DMS 273 (cell line): ENCODE measurements around the gene ABHD15.

Experiments
- DNase-seq: peaks from one replicate; lab custom pipeline; 2025; ENCODE audit not compliant: unreplicated experiment; lab: John Stamatoyannopoulos, UW

The ABHD15 gene

DNA sequence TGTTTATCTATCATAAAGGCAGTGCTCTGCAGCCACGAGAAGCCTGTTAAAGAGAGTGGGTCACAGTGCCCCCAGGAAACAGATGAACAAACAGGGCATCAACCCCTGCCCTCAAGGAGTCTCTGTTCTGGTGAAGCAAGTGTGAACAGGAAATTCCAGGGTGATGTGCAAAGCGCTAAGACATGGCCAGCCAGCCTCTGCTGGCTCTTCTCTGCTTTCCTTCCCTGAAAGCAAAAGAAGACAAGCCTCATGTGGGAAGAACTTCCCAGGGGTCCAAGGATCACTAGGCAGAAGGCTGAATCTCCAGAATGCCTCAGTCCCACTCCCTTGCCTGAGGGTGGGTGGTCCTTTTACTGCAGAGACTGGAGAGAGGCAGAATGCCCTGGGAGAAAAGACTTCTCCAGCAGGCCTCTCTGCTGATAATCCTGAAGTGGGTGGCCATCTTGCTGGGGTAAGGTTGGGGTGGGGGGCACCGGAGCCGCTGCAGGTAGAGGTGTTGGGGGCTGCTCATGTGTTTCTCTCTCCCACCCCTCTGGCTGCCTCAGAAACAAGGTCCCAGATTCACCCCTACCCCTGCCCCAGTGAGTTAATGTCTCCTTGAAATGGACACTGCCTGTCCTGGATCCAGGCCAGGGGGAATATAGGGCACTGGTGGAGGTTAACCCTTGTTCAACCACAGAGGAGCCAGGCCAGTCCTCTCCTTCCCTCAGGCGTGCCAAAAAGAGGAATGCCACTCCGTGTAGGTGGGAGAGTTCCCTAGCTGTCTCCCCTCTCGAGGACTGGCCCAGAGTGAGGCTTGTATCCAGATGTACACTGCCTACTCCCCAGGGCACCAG is 28.5 kb upstream of the ABHD15 start:
- no peak for DNase-seq

GRCh38 chr17:29594519-29595090 is 27.8 kb upstream of the ABHD15 start:
- no peak for DNase-seq

DNA sequence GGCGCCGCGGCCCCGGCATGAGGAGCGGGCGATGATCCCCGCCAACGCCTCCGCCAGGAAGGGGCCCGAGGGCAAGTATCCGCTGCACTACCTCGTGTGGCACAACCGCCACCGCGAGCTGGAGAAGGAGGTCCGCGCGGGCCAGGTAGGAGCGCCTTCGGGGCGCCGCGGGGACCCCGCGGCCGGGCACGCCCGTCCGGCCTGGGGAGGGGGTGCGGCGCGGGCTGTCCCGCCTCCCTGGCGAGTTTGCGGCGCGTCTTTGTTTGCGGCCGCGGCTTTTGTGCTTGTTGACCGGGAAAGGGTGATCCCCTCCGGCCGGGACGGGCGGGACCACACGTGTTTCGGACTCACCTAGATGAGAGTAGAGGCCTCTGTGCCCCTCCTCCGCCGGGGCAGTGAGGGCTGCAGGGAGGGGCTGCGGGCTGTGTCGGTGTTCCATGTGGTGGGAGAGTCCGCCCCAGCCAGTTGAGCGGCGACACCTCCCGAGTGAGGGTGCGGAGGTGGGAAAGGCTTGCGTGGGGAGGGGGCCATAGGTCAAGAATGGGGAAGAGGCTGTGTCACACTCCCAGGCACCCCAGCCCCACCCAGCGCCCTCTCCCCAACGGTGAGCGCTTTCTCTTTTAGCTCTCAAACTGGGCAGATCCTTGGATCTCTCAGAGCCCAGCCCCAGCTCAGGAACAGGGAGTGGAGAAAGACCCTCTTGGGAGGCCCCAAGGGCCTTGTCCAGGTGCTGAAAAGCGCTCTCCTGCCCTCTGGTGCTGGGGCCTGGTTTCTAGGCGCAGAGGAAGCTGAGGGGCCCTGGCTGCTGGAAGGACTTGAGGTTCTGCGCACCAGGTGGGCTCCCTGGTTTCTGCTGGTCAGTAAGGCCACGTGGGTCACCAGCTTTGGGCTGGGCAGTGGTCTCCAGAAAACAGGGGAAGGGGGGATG is 27.0 kb upstream of the ABHD15 start:
- peak; percentile 76 for DNase-seq

DNA sequence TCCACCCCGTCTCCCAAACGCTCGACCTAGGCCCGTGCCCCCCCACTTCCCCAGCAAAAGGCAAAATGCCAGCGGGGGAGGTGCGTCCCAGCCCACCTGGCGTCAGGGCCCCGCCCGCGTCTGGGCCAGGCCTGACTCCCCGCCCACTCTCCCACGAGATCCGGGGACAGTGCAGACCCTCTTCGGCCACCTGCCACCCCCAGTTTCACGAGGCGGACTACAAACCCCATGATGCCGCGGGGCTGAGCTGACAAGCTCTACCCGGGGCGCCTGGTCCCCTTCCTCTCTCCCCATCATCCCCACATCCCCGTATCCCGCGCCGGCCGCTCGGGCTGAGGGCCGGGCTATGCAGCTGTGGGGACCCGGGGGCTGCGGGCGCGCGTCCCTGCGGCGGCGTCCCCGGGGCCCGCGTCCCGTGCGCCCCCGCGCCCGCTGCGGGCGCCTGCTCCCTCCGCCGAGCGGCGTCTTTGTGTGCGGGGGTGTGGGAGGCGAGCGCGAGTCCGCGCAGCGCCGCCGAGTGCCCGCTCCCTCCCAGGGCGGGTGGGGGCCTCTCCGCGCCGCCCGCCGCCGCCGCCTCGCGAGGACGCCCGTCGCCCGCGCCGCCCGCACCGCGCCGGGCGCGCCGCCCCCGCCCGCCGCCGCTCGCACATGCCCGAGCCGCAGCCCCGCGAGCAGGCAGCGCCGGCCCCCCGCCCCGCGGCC is 26.2 kb upstream of the ABHD15 start, which contains the start of gene ANKRD13B:
ANKRD13B (plus strand) TSS at position 283 of the 702 bp plus-strand sequence. CDS start 490 bp downstream, outside the sequence.
- peak; percentile 92 for DNase-seq

DNA sequence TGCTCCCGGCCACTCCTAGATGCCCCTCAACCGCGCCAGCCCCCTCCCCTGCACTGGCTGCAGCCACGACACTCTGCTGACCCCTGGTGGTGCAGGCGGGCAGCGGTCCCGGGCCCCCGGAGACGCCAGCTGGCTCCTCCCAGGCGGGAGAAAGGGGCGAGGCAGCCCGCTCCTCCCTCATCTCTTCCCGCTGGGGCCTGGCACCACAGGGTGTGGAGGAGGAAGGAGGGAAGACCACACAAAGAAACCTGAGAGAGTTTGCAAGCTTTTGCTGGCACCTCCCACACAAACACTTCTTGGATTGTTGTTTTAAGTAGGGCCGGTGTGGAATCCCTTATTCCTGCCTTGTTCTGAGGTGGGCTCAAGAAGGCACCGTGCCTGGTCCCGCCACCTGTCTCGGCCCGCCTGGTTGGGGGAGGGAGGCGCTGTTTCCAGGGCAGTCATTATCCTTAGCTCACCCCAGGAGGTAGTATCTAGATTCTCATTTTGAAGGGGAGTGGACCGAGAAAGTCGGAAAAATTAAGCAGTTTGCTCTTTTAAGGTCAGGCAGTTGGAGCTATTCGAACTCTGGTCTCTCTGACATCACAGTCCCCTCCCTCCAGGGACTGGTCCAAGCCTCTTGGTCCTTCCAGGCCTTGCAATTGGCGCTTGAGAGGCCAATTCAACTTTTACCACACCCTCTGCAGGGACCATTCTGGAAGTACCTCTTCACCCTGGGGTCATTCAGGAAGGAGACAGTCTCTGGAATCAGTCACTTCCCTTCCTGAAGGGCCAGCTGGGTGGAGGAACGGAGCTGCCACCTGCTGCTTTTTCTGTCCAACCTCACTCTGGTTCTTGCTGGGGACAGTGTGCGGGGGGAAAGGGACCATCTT is 25.1 kb upstream of the ABHD15 start:
- peak; percentile 98 for DNase-seq

- DNase-seq: peak; percentile 94
These were observed 24.4 kb upstream of the ABHD15 start for GRCh38 chr17:29591146-29591736.

GRCh38 chr17:29590411-29591145 is 23.7 kb upstream of the ABHD15 start:
- DNase-seq: peak; percentile 93

DNA sequence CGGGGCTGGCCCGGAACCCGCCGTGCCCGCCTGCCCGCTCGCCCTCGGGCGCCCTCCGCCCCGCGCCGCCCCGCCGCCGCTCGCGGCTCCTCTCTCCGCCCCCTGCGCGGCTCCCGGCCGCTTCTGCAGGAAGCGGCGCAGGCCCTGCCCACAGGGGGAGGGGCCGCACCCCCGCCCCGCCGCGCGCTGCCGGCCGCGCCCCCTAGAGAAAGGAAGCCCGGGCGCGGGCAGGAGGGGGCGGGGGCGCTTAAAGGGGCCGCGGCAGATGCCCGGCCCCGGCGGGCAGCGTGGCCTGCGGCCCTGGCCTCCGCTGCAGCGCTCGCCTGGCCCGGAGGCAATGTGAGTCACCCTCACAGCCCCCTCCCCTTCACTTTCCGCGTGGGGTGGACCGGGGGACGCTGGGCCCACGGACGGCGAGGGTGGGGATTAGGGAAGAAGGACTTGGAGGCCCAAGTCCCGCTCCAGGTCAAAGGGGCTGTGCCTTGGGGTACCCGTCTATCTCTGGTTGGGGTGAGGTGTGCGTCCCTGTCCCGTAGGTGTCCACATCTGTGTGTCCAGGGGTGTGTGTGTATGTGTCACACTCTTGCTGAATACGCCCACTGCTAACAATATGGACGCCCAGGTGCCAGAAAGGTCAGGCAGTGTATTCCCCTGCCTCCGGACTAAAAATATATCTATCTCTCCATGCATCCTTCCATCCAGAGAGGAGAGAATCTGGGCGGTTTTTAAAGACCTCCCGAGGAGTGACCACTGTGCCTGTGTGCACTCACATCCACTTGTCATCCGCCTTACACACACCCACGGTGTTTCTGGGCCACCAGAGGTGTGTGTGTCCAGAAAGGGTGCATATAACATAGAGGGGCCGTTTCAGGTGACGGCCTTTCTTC is 22.9 kb upstream of the ABHD15 start, which contains the start of gene GIT1:
GIT1 (minus strand) TSS at position 125 of the 887 bp plus-strand sequence. CDS start 270 bp downstream, outside the sequence.
- DNase-seq: peak; percentile 96

- DNase-seq: peak; percentile 80
These were observed 21.9 kb upstream of the ABHD15 start for GRCh38 chr17:29588562-29589411.

DNA sequence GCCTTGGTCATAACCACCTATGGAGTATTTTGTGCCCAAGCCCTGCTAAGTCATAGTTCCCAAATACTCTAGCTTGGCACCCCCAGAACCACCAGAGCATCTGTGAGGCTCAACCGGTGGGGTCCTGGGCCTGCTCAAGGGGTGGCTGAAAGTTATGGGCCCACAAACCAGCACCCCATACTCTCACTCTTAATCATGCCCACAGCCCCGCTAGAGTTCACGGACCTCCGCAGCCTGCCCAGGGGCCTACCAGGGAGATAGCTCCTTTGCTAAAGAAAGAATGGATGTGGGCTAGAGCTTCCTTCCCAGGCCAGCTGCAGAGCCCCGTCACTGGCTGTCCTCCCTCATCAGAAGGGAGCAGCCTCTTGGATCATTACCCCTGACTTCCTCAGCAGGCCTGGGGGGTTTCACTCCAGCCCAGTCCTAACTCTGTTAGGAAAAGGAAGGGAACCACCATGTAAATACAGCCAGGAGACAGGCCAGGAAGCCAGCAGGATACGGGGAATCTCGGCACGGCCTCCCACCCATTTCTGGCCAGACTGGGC is 21.3 kb upstream of the ABHD15 start:
- DNase-seq: no peak

DNA sequence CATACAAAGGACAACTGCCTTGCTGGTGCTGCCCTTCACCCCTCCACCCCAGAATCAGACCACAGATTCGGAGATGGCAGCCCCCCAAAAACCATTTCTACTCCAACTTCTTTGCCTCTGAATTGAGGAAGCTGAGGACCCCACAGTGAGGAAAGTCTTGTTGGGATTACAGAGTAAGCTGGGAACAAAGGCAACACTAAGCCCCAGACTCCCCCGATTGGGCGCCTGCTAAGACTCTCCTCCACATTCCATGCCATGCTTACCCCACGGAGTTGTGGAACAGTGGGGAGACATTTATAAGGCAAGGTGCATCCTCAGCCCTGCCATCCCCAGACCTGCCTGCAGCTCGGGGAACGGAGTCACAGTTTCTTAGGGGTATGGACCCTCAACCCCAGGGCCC is 20.8 kb upstream of the ABHD15 start:
- no peak for DNase-seq

DNA sequence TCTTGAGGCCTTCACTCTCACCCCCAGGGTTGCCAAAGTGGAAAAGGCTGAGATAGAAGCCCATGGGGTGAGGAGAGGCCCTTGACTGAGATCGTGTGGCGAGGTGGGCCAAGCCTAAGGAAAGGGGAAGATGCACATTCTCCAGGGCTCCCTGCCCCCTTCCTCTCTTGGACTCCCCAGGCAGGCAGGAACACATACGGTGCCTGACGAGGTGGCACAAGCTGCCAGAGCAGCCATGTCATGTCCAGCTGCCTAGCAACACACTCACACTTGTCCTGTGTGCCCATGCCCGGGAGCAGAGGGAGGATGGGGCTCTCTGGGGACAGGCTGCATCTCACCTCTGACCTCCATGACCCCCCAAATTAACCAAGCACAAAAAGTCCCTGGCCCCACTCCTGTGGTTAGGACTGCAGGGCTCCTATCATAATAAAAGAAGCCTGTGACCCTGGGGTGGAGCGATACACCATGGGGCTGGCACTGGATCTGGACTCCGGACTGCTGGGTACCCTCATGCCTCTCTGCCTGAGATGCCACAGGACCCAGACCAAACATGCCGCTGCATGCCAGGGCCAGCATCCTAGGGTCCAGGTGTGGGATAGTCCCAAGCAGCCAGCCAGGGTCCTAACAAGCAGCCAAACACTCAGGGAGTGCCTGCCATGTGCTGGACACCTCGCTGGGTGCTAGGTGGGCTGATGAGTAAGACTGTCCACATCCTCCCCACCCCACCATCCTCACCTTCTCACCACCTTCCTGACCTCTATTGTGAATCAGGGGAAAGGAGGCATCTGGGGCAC is 20.0 kb upstream of the ABHD15 start:
- DNase-seq: no peak

- DNase-seq: no peak
These were observed 18.4 kb upstream of the ABHD15 start for GRCh38 chr17:29585080-29585751.

- DNase-seq: no peak
These were observed 17.7 kb upstream of the ABHD15 start for GRCh38 chr17:29584452-29585079.
